Thymus (tissue), 2 donors: ENCODE measurements around the gene STAG3. TPM values are rescaled to one million over a fixed set of nuclear protein-coding genes. Genes with fewer than 3 reads are reported as not detected.

Experiments
- polyA plus RNA-seq: library from polyadenylated mRNA; stranded (reverse); fragments of 200-250 nt; gene quantifications from one replicate; pipeline ENCODE4 v1.2.3, GENCODE V29; 2013
- total RNA-seq: library from RNA; stranded (reverse); fragments of 120-200 nt; gene quantifications from one replicate; pipeline ENCODE4 v1.2.4, GENCODE V29; 2013
- donor health status: healthy.

Gene STAG3
- total and polyA plus RNA-seq, 2 donors = 36.0 to 59.1 TPM

Other genes starting within 250 kb of the STAG3 start
- 0.14 TPM for gene GJC3, start 248.3 kb upstream of the STAG3 start, total RNA-seq
- gene GJC3, start 248.3 kb upstream of the STAG3 start, polyA plus RNA-seq = 0.11 TPM
- gene AZGP1, start 201.9 kb upstream of the STAG3 start, total RNA-seq = 0.76 TPM
- 4.7 TPM for gene AZGP1, start 201.9 kb upstream of the STAG3 start, polyA plus RNA-seq
- 61.4 TPM for gene ZKSCAN1, start 162.3 kb upstream of the STAG3 start, total RNA-seq
- gene ZKSCAN1, start 162.3 kb upstream of the STAG3 start, polyA plus RNA-seq = 17.8 TPM
- 10.8 TPM for gene ZSCAN21, start 128.1 kb upstream of the STAG3 start, total RNA-seq
- gene ZSCAN21, start 128.1 kb upstream of the STAG3 start, polyA plus RNA-seq = 8.3 TPM
- 25.9 TPM for gene ZNF3, start 96.2 kb upstream of the STAG3 start, total RNA-seq
- gene ZNF3, start 96.2 kb upstream of the STAG3 start, polyA plus RNA-seq = 20.1 TPM
- gene COPS6, start 88.9 kb upstream of the STAG3 start, total RNA-seq = 49.1 TPM
- 81.1 TPM for gene COPS6, start 88.9 kb upstream of the STAG3 start, polyA plus RNA-seq
- 231 TPM for gene MCM7, start 76.5 kb upstream of the STAG3 start, total RNA-seq
- gene MCM7, start 76.5 kb upstream of the STAG3 start, polyA plus RNA-seq = 111 TPM
- 12.7 TPM for gene AP4M1, start 76.3 kb upstream of the STAG3 start, total RNA-seq
- 14.2 TPM for gene AP4M1, start 76.3 kb upstream of the STAG3 start, polyA plus RNA-seq
- gene TAF6, start 58.6 kb upstream of the STAG3 start, total RNA-seq = 10.2 TPM
- gene TAF6, start 58.6 kb upstream of the STAG3 start, polyA plus RNA-seq = 25.7 TPM
- 27.9 TPM for gene CNPY4, start 58.3 kb upstream of the STAG3 start, total RNA-seq
- 19.0 TPM for gene CNPY4, start 58.3 kb upstream of the STAG3 start, polyA plus RNA-seq
- 3.1 TPM for gene MBLAC1, start 51.0 kb upstream of the STAG3 start, total RNA-seq
- gene MBLAC1, start 51.0 kb upstream of the STAG3 start, polyA plus RNA-seq = 2.0 TPM
- gene LAMTOR4, start 29.0 kb upstream of the STAG3 start, total RNA-seq = 142 TPM
- 448 TPM for gene LAMTOR4, start 29.0 kb upstream of the STAG3 start, polyA plus RNA-seq
- 19.8 TPM for gene TRAPPC14, start 19.2 kb upstream of the STAG3 start, total RNA-seq
- gene TRAPPC14, start 19.2 kb upstream of the STAG3 start, polyA plus RNA-seq = 46.9 TPM
- 11.9 TPM for gene GAL3ST4, start 9.3 kb upstream of the STAG3 start, total RNA-seq
- gene GAL3ST4, start 9.3 kb upstream of the STAG3 start, polyA plus RNA-seq = 12.8 TPM
- gene GPC2, start 537 bp upstream of the STAG3 start, total RNA-seq = 11.2 TPM
- gene GPC2, start 537 bp upstream of the STAG3 start, polyA plus RNA-seq = 8.5 TPM
- 52.3 TPM for gene PVRIG, start 42.0 kb downstream of the STAG3 start, total RNA-seq
- 30.7 TPM for gene PVRIG, start 42.0 kb downstream of the STAG3 start, polyA plus RNA-seq
- not detected for gene SPDYE3, start 129.8 kb downstream of the STAG3 start, total RNA-seq
- gene SPDYE3, start 129.8 kb downstream of the STAG3 start, polyA plus RNA-seq = 0.27 TPM
- gene PILRB, start 180.2 kb downstream of the STAG3 start, total RNA-seq = 19.5 TPM
- gene PILRB, start 180.2 kb downstream of the STAG3 start, polyA plus RNA-seq = 128 TPM
- gene PILRA, start 195.6 kb downstream of the STAG3 start, total RNA-seq = 4.6 TPM
- 12.2 TPM for gene PILRA, start 195.6 kb downstream of the STAG3 start, polyA plus RNA-seq